Kidney capillary endothelial cell (primary cell): Measurements from ENCODE around the gene GADD45B.
"Not testable (repeated sequence)": the region's sequence is repeated elsewhere in the genome, so short reads cannot be mapped to it uniquely, and the experiment has no call there.

Experiments used
- DNase-seq: peaks from one replicate; pipeline ENCODE4 v3.0.0-alpha.2; 2018; ENCODE audit warnings: low spot score

Gene GADD45B

GRCh38 chr19:2514981-2515518 lies 39.1 kb downstream of the GADD45B start:
- no peak for DNase-seq

- no peak for DNase-seq
These were observed 40.8 kb downstream of the GADD45B start for GRCh38 chr19:2516727-2517126.

- no peak for DNase-seq
These were observed 42.1 kb downstream of the GADD45B start for GRCh38 chr19:2517881-2518601.

GRCh38 chr19:2518856-2519255 lies 42.9 kb downstream of the GADD45B start:
- DNase-seq = not testable (repeated sequence)

- DNase-seq = no peak
These were observed 43.6 kb downstream of the GADD45B start for GRCh38 chr19:2519482-2519881.

GRCh38 chr19:2523630-2524311 lies 47.8 kb downstream of the GADD45B start:
- no peak for DNase-seq

GRCh38 chr19:2524361-2524839 lies 48.5 kb downstream of the GADD45B start:
- DNase-seq = no peak

- peak; percentile 40 for DNase-seq
These were observed 49.2 kb downstream of the GADD45B start for GRCh38 chr19:2524840-2525723.

- no peak for DNase-seq
These were observed 51.2 kb downstream of the GADD45B start for GRCh38 chr19:2527171-2527570.

- no peak for DNase-seq
These were observed 51.8 kb downstream of the GADD45B start for GRCh38 chr19:2527686-2528085.
